ENCODE measurements around the gene GFY. TPM values are rescaled to one million over a fixed set of nuclear protein-coding genes. Genes with fewer than 3 reads are reported as not detected.

The GFY gene
- total RNA-seq, 1 experiment from 2014 or later: 0.34 TPM

DNA sequence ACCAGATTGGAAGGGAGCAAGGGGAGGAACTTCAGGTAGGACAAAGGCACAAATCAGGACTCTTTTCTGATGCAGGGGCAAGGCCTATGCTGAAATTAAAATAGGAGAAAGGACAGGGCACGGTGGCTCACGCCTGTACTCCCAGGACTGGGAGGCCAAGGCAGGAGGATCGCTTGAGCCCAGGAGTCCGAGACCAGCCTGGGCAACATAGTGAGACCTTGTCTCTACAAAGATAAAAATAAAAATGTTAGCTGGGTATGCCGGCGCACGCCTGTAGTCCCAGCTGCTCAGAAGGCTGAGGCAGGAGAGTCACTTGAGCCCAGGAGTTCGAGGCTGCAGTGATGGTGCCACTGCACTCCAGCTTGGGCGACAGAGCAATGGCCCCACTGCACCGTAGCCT lies 10.5 kb downstream of the GFY start:
- Histone ChIP-seq H3K9me2 (replicated peaks; ENCODE audit: insufficient read depth, low read length) (no peaks in the 10 kb centered on the region), H2AFZ (ENCODE audit: low read length) (peak overlapping the region; percentile 26; the same call in 1 of the 2 replicates), H3K36me3 (ENCODE audit: insufficient read depth, low read length) (no peaks in the 10 kb centered on the region), H3K27me3 (ENCODE audit: low read length) (no peaks in the 10 kb centered on the region), H3K79me2 (ENCODE audit: low read length) (no peaks in the 10 kb centered on the region), H3K9ac (ENCODE audit: low read length) (no peak overlapping the region), H3K4me2 (ENCODE audit: low read depth, low read length, poor library complexity, severe bottlenecking) (peak overlapping the region; percentile 35), H3K4me1 (ENCODE audit: low read length) (peaks cover 19% of the 10 kb centered on the region), H4K20me1 (ENCODE audit: insufficient read depth, low read depth, low read length) (no peaks in the 10 kb centered on the region), H3K27ac (ENCODE audit: low read length) (no peak overlapping the region), H3K4me3 (ENCODE audit: low read length) (no peak overlapping the region), H3K9me3 (ENCODE audit: low read length) (no peaks in the 10 kb centered on the region)
- DNase-seq: no peak

DNA sequence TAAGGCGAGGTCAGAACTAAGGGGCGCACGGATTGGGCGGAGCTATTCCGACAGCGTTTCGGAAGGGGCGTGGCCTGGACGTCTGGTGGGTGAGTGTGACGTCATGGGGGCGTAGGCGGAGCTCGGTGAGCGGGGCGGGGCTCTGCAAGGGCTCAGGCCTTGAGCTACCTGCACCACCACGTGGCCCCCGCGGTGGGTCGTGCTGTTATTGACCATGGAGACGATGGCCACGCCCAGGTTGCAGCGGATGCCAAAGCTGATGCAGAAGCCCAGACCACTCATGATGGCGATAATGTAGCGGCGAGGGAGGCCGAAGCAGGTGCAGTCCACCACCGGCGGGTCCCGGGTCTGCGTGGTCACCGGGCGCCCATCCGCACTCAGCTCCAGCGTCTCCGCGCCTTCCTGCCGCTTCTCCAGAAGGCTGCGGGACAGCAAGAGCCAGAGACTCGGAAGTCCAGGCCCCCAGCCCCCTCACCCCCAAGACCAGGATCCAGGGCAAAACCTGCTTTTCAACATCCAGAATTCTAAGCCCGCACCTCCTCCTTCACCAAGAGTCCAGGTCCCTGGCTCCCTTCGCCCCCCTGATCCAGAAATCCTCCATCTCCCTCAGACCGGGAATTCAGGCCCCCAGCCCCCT lies 11.3 kb downstream of the GFY start:
- Histone ChIP-seq H4K20me1 (ENCODE audit: insufficient read depth, low read depth, low read length) (no peaks in the 10 kb centered on the region), H3K4me2 (ENCODE audit: low read depth, low read length, poor library complexity, severe bottlenecking) (peak overlapping the region; percentile 35), H3K36me3 (ENCODE audit: insufficient read depth, low read length) (no peaks in the 10 kb centered on the region), H3K4me3 (ENCODE audit: low read length) (no peak overlapping the region; the same call in 1 of the 2 replicates), H3K9me2 (replicated peaks; ENCODE audit: insufficient read depth, low read length) (no peaks in the 10 kb centered on the region), H3K27ac (ENCODE audit: low read length) (no peak overlapping the region), H3K4me1 (ENCODE audit: low read length) (peaks cover 19% of the 10 kb centered on the region), H3K79me2 (ENCODE audit: low read length) (no peaks in the 10 kb centered on the region), H3K9ac (ENCODE audit: low read length) (no peak overlapping the region), H3K9me3 (ENCODE audit: low read length) (no peaks in the 10 kb centered on the region), H2AFZ (ENCODE audit: low read length) (peak overlapping the region; percentile 33; the same call in 1 of the 2 replicates), H3K27me3 (ENCODE audit: low read length) (no peaks in the 10 kb centered on the region)
- DNase-seq: peak; percentile 99

DNA sequence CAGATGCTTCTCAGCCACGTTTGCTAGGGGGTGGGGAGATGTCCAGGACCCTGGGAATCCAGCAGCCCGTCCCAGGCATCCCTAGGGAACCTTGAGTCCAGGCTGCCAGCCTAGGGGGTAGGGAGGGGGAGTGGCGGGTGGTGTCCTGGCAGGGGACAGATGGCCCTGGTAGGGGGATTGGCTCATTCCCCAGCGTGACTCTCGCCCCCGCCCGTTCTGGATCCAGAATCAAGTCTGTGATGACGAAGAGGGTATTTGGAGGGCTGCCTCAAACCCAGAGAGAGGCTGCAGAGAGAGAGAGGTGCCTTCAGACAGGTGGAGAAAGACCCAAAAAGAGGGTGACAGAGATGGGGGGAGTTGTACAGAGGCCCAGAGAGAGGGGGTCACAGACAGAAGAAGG lies 12.0 kb downstream of the GFY start:
- Histone ChIP-seq H4K20me1 (ENCODE audit: insufficient read depth, low read depth, low read length) (no peaks in the 10 kb centered on the region), H3K9me3 (ENCODE audit: low read length) (no peaks in the 10 kb centered on the region), H2AFZ (ENCODE audit: low read length) (no peak overlapping the region), H3K9ac (ENCODE audit: low read length) (no peak overlapping the region), H3K4me3 (ENCODE audit: low read length) (no peak overlapping the region), H3K27me3 (ENCODE audit: low read length) (no peaks in the 10 kb centered on the region), H3K79me2 (ENCODE audit: low read length) (no peaks in the 10 kb centered on the region), H3K4me1 (ENCODE audit: low read length) (peaks cover 19% of the 10 kb centered on the region), H3K4me2 (ENCODE audit: low read depth, low read length, poor library complexity, severe bottlenecking) (no peak overlapping the region), H3K27ac (ENCODE audit: low read length) (no peak overlapping the region), H3K9me2 (replicated peaks; ENCODE audit: insufficient read depth, low read length) (no peaks in the 10 kb centered on the region), H3K36me3 (ENCODE audit: insufficient read depth, low read length) (no peaks in the 10 kb centered on the region)
- DNase-seq: no peak

DNA sequence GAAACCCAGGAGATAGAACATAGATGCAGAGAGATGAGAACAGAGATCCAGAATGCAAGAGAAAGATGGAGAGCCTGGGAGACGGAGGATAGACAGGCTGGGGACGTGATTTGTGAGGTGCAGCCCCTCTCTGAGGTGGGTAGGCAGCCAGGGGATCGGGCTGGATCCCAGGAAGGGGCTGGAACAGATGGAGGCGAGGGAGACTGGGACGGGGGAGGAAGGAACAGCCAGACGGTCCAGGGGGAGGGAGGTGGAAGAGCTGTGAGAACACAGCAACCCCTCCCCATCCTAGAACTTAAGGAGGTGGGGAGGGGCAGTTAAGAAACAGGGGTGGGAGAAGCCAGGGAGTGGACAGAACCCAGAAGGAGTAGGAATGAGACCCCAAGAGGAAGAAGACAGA lies 13.1 kb downstream of the GFY start:
- no peaks in the 10 kb centered on the region for H3K9me2 ChIP-seq (replicated peaks; ENCODE audit: insufficient read depth, low read length)
- no peaks in the 10 kb centered on the region for H3K9me3 ChIP-seq (ENCODE audit: low read length)
- H3K4me1 ChIP-seq (ENCODE audit: low read length): peaks cover 29% of the 10 kb centered on the region
- H3K4me2 ChIP-seq (ENCODE audit: low read depth, low read length, poor library complexity, severe bottlenecking): no peak overlapping the region
- no peak for DNase-seq
- H3K9ac ChIP-seq (ENCODE audit: low read length): no peak overlapping the region
- H3K27me3 ChIP-seq (ENCODE audit: low read length): no peaks in the 10 kb centered on the region
- no peak overlapping the region for H3K27ac ChIP-seq (ENCODE audit: low read length)
- no peak overlapping the region for H2AFZ ChIP-seq (ENCODE audit: low read length)
- no peaks in the 10 kb centered on the region for H3K36me3 ChIP-seq (ENCODE audit: insufficient read depth, low read length)
- no peak overlapping the region for H3K4me3 ChIP-seq (ENCODE audit: low read length)
- H4K20me1 ChIP-seq (ENCODE audit: insufficient read depth, low read depth, low read length): no peaks in the 10 kb centered on the region
- H3K79me2 ChIP-seq (ENCODE audit: low read length): no peaks in the 10 kb centered on the region

DNA sequence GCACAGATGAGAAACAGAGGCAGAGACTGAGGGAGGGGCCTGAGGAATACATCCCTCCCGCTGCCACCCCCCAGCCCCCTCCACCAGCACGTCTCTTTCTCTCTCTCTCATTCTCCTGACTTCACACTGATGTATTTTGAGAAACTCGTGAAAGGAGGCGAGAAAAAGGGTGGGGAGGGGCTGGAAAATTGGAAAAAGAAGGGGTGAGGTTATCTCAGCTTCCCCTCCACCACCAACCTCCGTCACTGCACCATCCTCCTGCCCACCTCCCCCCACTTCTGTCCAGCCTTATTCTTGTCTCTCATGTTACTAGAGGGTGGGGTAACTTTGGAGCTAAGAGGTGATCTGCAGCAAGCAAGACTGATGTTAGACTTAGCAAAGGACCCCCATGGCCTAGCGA lies 14.6 kb downstream of the GFY start:
- Histone ChIP-seq H3K9ac (ENCODE audit: low read length) (no peak overlapping the region), H3K4me1 (ENCODE audit: low read length) (peaks cover 30% of the 10 kb centered on the region), H3K27me3 (ENCODE audit: low read length) (no peaks in the 10 kb centered on the region), H3K4me3 (ENCODE audit: low read length) (no peak overlapping the region), H2AFZ (ENCODE audit: low read length) (no peak overlapping the region), H3K4me2 (ENCODE audit: low read depth, low read length, poor library complexity, severe bottlenecking) (no peak overlapping the region), H3K9me2 (replicated peaks; ENCODE audit: insufficient read depth, low read length) (no peaks in the 10 kb centered on the region), H3K36me3 (ENCODE audit: insufficient read depth, low read length) (no peaks in the 10 kb centered on the region), H3K27ac (ENCODE audit: low read length) (no peak overlapping the region), H3K9me3 (ENCODE audit: low read length) (no peaks in the 10 kb centered on the region), H3K79me2 (ENCODE audit: low read length) (no peaks in the 10 kb centered on the region), H4K20me1 (ENCODE audit: insufficient read depth, low read depth, low read length) (no peaks in the 10 kb centered on the region)
- DNase-seq: no peak

DNA sequence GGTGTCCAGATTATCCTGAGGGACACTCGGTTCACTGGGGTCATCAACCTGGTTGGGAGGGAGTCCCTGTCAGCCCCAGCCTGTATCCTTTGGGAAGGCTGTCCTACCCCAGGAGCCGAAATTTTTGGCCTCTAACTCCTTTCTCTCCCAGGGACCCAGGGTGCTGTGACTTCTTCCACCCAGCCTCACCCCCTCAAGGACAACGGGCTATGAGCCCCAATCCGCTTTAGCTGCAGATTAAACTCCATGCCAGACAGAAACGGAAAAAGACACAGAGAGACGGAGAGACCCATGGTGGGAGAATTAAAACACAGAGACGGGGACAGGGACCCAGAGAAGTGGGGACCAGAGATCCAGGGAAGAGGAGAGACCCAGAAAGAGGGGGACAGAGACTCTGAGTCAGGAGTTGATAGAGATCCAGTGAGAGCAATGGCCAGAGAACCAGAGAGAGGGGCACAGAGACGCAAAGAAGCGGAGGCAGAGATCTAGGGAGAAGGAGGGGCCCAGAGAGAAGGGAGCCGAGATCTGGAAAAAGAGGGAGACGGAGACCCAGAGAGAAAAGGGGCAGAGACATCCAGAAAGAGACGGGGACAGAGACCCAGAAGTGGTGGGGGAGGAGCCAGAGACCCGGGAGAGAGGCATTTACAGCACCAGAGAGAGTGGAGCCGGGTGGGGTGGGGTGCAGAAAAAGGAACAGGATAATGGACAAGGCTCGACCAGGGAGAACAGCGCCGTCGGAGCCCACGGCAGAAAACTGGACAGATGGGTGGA lies 15.4 kb downstream of the GFY start:
- Histone ChIP-seq H3K27me3 (ENCODE audit: low read length) (no peaks in the 10 kb centered on the region), H3K79me2 (ENCODE audit: low read length) (no peaks in the 10 kb centered on the region), H3K9me3 (ENCODE audit: low read length) (no peaks in the 10 kb centered on the region), H3K36me3 (ENCODE audit: insufficient read depth, low read length) (no peaks in the 10 kb centered on the region), H3K4me2 (ENCODE audit: low read depth, low read length, poor library complexity, severe bottlenecking) (no peak overlapping the region), H3K27ac (ENCODE audit: low read length) (no peak overlapping the region), H3K9me2 (replicated peaks; ENCODE audit: insufficient read depth, low read length) (no peaks in the 10 kb centered on the region), H3K4me3 (ENCODE audit: low read length) (no peak overlapping the region), H2AFZ (ENCODE audit: low read length) (no peak overlapping the region), H3K4me1 (ENCODE audit: low read length) (peaks cover 30% of the 10 kb centered on the region), H4K20me1 (ENCODE audit: insufficient read depth, low read depth, low read length) (no peaks in the 10 kb centered on the region), H3K9ac (ENCODE audit: low read length) (no peak overlapping the region)
- no peak for DNase-seq

DNA sequence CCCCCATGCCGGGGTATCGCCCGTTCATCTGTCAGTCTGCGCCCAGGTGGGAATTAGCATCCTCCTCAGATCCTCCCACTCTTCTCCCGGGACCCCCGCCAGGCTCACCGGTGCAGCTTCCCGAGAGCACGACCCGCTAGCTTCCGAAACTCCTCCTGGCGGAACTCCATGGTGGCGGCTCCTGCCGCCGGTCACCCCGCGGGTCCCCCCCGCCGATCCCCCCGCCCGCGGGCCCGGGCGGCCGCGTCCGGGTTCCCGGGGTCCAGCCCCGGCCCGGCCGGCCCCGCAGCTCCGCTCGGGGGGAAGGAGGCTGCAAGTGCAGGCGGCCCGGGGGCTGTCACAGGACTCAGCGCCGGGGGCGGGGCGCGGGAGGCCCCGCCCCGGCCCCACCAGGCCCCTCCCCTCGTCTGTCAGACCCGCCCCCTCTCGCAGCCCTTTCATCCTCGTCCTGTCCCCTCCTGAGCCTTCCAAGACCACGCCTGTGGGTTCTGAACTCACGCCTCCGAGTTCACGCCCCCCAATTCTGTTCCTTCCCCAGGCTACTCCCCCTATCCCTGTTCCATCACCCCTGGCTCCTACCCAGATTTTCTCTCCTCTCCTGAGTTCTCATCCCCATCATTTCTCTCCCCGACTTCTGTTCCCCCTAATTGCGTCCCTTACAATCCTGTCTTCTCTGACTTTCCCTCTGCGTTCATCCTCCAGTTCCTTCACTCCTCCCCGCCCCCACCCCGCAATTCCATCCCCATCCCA lies 16.2 kb downstream of the GFY start, which contains the start of gene SLC17A7:
Gene SLC17A7 (minus strand): TSS at position 318 of the 750 bp plus-strand sequence. CDS start 148 bp downstream, at position 170.
- Histone ChIP-seq H3K79me2 (ENCODE audit: low read length) (no peaks in the 10 kb centered on the region), H3K4me2 (ENCODE audit: low read depth, low read length, poor library complexity, severe bottlenecking) (peak within 1 kb of the TSS; percentile 94)

DNA sequence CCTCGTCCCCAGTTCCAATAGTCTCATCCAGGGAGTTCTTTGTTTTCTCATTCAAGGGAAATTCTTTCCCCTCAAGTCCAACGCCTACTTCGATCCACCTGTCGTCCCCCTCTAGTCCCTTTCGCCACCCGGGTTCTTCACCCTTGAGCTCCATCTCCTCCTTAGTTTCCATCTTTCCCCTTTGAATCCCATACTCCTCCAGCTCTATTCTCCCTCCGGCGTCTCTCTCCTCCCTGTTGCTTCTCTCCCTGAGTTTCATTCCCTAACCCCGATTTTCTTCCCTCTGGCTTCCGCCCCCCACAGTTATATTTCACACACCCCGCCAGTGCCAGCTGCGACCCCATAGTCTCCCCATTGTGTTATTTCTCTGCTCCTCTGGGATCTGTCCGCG lies 16.8 kb downstream of the GFY start:
- Histone ChIP-seq H3K9me2 (replicated peaks; ENCODE audit: insufficient read depth, low read length) (no peaks in the 10 kb centered on the region), H3K9ac (ENCODE audit: low read length) (no peak overlapping the region; the same call in 1 of the 2 replicates)

More for the DNA sequence above, 16.2 kb downstream of the GFY start, which contains the start of gene SLC17A7:
- DNase-seq: peak; percentile 78
- Histone ChIP-seq H3K27me3 (ENCODE audit: low read length) (no peaks in the 10 kb centered on the region), H3K4me1 (ENCODE audit: low read length) (peaks cover 23% of the 10 kb centered on the region), H3K9me3 (ENCODE audit: low read length) (no peaks in the 10 kb centered on the region), H2AFZ (ENCODE audit: low read length) (peak within 1 kb of the TSS; percentile 18; the same call in 1 of the 2 replicates), H3K9me2 (replicated peaks; ENCODE audit: insufficient read depth, low read length) (no peaks in the 10 kb centered on the region), H3K27ac (ENCODE audit: low read length) (no peak within 1 kb of the TSS), H3K36me3 (ENCODE audit: insufficient read depth, low read length) (peaks cover under 1% of the 10 kb centered on the region; the same call in 1 of the 2 replicates), H4K20me1 (ENCODE audit: insufficient read depth, low read depth, low read length) (no peaks in the 10 kb centered on the region), H3K4me3 (ENCODE audit: low read length) (peak within 1 kb of the TSS; percentile 76; the same call in 1 of the 2 replicates), H3K9ac (ENCODE audit: low read length) (peak within 1 kb of the TSS; percentile 81)

More for the DNA sequence above, 16.8 kb downstream of the GFY start:
- Histone ChIP-seq H3K27ac (ENCODE audit: low read length) (no peak overlapping the region), H3K79me2 (ENCODE audit: low read length) (no peaks in the 10 kb centered on the region), H3K4me2 (ENCODE audit: low read depth, low read length, poor library complexity, severe bottlenecking) (peak overlapping the region; percentile 94), H3K4me1 (ENCODE audit: low read length) (peaks cover 21% of the 10 kb centered on the region), H3K4me3 (ENCODE audit: low read length) (no peak overlapping the region), H2AFZ (ENCODE audit: low read length) (no peak overlapping the region), H3K36me3 (ENCODE audit: insufficient read depth, low read length) (peaks cover 6% of the 10 kb centered on the region; the same call in 1 of the 2 replicates), H3K9me3 (ENCODE audit: low read length) (no peaks in the 10 kb centered on the region), H3K27me3 (ENCODE audit: low read length) (no peaks in the 10 kb centered on the region), H4K20me1 (ENCODE audit: insufficient read depth, low read depth, low read length) (no peaks in the 10 kb centered on the region)
- no peak for DNase-seq

All from Karpas-422 (cell line).